SU-DHL-6 (cell line): ENCODE data around the gene SCLT1.

Source experiments
- H2AFZ ChIP-seq: fragments of 200-600 bp; sonication (generic); 2 replicates; pipeline ENCODE4 v1.6.1; 2014; ENCODE audit warnings: low read depth, mild to moderate bottlenecking, moderate library complexity, mixed read lengths, antibody characterized with exemption, low read length; ENCODE audit not compliant: severe bottlenecking
- H3F3A ChIP-seq: fragments of 200-600 bp; shearing (Covaris generic); 2 replicates; pipeline ENCODE4 v1.6.0; 2016; ENCODE audit warnings: antibody characterized with exemption, mild to moderate bottlenecking; ENCODE audit not compliant: insufficient read depth
- H3K27ac ChIP-seq: fragments of 200-600 bp; sonication (generic); 2 replicates; pipeline ENCODE4 v1.5.1; 2016; ENCODE audit warnings: low read depth, mild to moderate bottlenecking, low read length, moderate library complexity, mixed read lengths
- H3K27me3 ChIP-seq: fragments of 200-600 bp; sonication (generic), shearing (Covaris generic); 2 replicates; pipeline ENCODE4 v1.6.0; 2014; ENCODE audit warnings: mild to moderate bottlenecking, low read length
- H3K36me3 ChIP-seq: fragments of 200-600 bp; sonication (generic); 2 replicates; pipeline ENCODE4 v1.6.1; 2014; ENCODE audit warnings: mild to moderate bottlenecking, low read length, mixed read lengths
- H3K4me2 ChIP-seq: fragments of 300-600, 200-600 bp; shearing (Covaris generic), sonication (generic); 2 replicates; pipeline ENCODE4 v1.6.0; 2014; ENCODE audit warnings: low read length, low read depth, mild to moderate bottlenecking; ENCODE audit not compliant: poor library complexity, severe bottlenecking
- H3K4me3 ChIP-seq: fragments of 200-600 bp; sonication (generic); 2 replicates; pipeline ENCODE4 v1.5.1; 2014; ENCODE audit warnings: antibody characterized with exemption, low read length, mild to moderate bottlenecking, mixed read lengths; ENCODE audit not compliant: insufficient read depth, poor library complexity, severe bottlenecking
- H3K79me2 ChIP-seq: fragments of 200-600 bp; sonication (generic); 2 replicates; pipeline ENCODE4 v1.6.1; 2014; ENCODE audit warnings: mild to moderate bottlenecking, low read length, moderate library complexity; ENCODE audit not compliant: insufficient read depth
- H3K9ac ChIP-seq: fragments of 200-600 bp; sonication (generic); 2 replicates; pipeline ENCODE4 v1.7.0; 2014; ENCODE audit warnings: mild to moderate bottlenecking, low read length
- H3K9me2 ChIP-seq: fragments of 200-600 bp; sonication (generic); replicated peaks from 2 replicates; pipeline ENCODE4 v1.6.1; 2014; ENCODE audit warnings: low read length; ENCODE audit not compliant: insufficient read depth
- H3K9me3 ChIP-seq: fragments of 200-600 bp; sonication (generic); 2 replicates; pipeline ENCODE4 v1.6.1; 2014; ENCODE audit warnings: low read length, mixed read lengths; ENCODE audit not compliant: insufficient read depth
- H4K20me1 ChIP-seq: fragments of 200-600 bp; sonication (generic); 2 replicates; pipeline ENCODE4 v1.6.1; 2014; ENCODE audit warnings: low read depth, mild to moderate bottlenecking, antibody characterized with exemption, low read length, moderate library complexity, mixed read lengths
- EZH2phosphoT487 ChIP-seq: fragments of 200-600 bp; sonication (generic), shearing (Covaris generic); conservative IDR thresholded peaks from 2 replicates; pipeline ENCODE4 v1.6.1; 2018; ENCODE audit warnings: mild to moderate bottlenecking, antibody characterized with exemption, low read length, moderate library complexity, mixed read lengths
- TF ChIP-seq, protein P1 (sequence below): fragments of 200-600 bp; sonication (generic); IDR thresholded peaks from one replicate; pipeline ENCODE4 v1.5.1; 2017; ENCODE audit warnings: antibody characterized with exemption, mild to moderate bottlenecking, low read length, moderate library complexity; ENCODE audit not compliant: insufficient read depth, poor library complexity, severe bottlenecking

The SCLT1 gene

DNA sequence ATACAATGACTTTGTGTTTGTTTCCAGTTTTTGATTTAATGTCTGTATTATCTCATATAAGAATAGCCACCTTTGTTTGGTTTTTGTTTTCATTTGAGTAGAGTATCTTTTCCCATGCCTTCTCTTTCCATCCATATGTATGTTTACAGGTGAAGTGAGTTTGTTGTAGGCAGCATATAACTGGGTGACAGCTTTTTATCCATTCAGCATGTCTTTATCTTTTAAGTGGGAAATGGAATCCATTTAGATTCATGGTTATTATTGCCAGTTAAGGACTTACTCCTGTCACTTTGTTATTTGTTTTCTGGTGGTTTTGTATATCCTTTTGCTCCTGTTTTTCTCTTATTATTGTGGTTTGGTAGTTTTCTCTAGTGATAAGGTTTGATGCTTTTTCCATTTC lies 34.3 kb downstream of the SCLT1 start:
- H3K36me3 ChIP-seq: 0 out of 2 replicates have a peak, but pooled peaks cover 4% of the 10 kb centered on the region
- no peak overlapping the region for H2AFZ ChIP-seq
- no peaks in the 10 kb centered on the region for H3K27me3 ChIP-seq
- no peak overlapping the region for H3K9ac ChIP-seq
- H3K27ac ChIP-seq: no peak overlapping the region
- H3F3A ChIP-seq: no peaks in the 10 kb centered on the region
- H3K9me2 ChIP-seq: no peaks in the 10 kb centered on the region
- TF ChIP-seq, protein P1, sequence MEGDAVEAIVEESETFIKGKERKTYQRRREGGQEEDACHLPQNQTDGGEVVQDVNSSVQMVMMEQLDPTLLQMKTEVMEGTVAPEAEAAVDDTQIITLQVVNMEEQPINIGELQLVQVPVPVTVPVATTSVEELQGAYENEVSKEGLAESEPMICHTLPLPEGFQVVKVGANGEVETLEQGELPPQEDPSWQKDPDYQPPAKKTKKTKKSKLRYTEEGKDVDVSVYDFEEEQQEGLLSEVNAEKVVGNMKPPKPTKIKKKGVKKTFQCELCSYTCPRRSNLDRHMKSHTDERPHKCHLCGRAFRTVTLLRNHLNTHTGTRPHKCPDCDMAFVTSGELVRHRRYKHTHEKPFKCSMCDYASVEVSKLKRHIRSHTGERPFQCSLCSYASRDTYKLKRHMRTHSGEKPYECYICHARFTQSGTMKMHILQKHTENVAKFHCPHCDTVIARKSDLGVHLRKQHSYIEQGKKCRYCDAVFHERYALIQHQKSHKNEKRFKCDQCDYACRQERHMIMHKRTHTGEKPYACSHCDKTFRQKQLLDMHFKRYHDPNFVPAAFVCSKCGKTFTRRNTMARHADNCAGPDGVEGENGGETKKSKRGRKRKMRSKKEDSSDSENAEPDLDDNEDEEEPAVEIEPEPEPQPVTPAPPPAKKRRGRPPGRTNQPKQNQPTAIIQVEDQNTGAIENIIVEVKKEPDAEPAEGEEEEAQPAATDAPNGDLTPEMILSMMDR: no peak
- H3K79me2 ChIP-seq: no peaks in the 10 kb centered on the region
- H3K4me2 ChIP-seq: no peak overlapping the region
- H4K20me1 ChIP-seq: no peaks in the 10 kb centered on the region
- H3K9me3 ChIP-seq: 0 out of 2 replicates have a peak, but pooled peaks cover 7% of the 10 kb centered on the region
- H3K4me3 ChIP-seq: no peak overlapping the region

DNA sequence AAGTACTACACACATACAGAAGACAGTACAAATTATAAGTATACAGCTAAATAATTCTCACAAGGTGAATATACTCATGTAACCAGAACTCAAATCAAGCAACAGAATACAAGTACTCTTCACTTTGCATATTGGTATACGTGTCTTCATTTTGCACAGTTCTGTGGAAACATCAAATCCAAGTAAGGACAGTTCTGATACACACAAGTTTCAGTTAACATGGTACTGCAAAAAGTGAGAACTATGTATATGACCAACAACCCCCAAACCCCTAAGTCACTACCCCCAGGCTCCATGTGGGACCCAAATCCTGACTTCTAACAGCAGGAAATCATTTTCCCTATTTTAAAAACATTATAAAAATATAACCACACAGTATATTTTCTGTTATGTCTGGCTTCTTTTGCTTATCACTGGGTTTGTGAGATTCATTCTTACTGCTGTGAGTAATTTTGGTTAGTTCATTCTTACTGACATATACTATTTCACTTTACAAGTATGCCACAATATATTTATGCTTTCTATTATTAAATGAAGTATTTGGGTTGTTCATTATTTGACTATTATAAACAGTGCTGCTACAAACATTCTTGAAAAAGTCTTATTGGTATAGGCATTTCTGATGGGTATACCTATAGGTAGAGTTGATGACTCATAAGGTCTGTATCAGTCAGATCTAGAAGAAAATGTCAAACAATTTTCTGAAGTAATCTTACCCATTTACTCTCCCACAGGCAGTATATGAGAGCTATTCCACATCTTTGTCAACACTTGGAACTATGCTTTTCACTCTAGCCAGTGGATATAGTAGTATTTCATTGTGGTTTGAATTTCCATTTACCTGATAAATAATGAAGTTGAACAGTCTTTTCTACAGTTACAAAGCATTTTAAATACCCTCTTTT lies 47.0 kb downstream of the SCLT1 start:
- Histone ChIP-seq H3K4me3 (no peak overlapping the region), H3K79me2 (no peaks in the 10 kb centered on the region), H3K9me3 (no peaks in the 10 kb centered on the region), H3F3A (no peaks in the 10 kb centered on the region), H3K27me3 (no peaks in the 10 kb centered on the region), H3K4me2 (no peak overlapping the region), H2AFZ (no peak overlapping the region), H3K9me2 (no peaks in the 10 kb centered on the region), H3K9ac (no peak overlapping the region), H3K36me3 (no peaks in the 10 kb centered on the region), H3K27ac (no peak overlapping the region), H4K20me1 (no peaks in the 10 kb centered on the region)
- TF ChIP-seq, protein P1: no peak
- no peak for TF ChIP-seq EZH2phosphoT487

DNA sequence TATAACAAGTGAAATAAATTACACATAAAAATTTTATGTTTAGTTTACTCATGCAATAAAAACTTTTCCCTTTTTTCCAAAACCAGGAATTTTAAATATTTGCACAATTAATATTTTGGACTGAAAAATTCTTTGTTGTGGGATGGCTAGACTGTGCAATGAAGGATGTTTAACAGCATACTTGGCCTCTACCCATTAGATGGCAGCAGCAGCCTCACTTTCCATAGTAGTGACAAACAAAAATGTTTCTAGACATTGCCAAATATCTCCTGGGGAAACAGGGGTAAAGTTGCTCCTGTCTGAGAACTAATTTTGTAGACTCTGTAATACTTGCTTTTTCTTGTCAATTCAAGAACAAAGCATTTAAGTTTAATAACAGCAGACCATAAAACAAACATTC lies 49.8 kb downstream of the SCLT1 start:
- no peak overlapping the region for H3K9ac ChIP-seq
- TF ChIP-seq, protein P1: no peak
- no peak for TF ChIP-seq EZH2phosphoT487
- no peaks in the 10 kb centered on the region for H4K20me1 ChIP-seq
- H3K4me2 ChIP-seq: no peak overlapping the region
- H3K9me2 ChIP-seq: no peaks in the 10 kb centered on the region
- H3K36me3 ChIP-seq: no peaks in the 10 kb centered on the region
- H3F3A ChIP-seq: no peaks in the 10 kb centered on the region
- H3K27me3 ChIP-seq: no peaks in the 10 kb centered on the region
- no peak overlapping the region for H3K27ac ChIP-seq
- H3K9me3 ChIP-seq: no peaks in the 10 kb centered on the region
- no peak overlapping the region for H2AFZ ChIP-seq
- no peak overlapping the region for H3K4me3 ChIP-seq
- no peaks in the 10 kb centered on the region for H3K79me2 ChIP-seq
